ENCODE results near the gene GNG4.
"Not testable (repeated sequence)": the region's sequence is repeated elsewhere in the genome, so short reads cannot be mapped to it uniquely, and the experiment has no call there.

The GNG4 gene

GRCh38 chr1:235648407-235648907 is 1.1 kb downstream of the GNG4 start:
- H3K27me3 ChIP-seq (ENCODE audit: insufficient read depth, low read length, poor library complexity, severe bottlenecking) = no peaks in the 10 kb centered on the region
- no peak overlapping the region for H3K9ac ChIP-seq (ENCODE audit: low read depth, low read length, poor library complexity, severe bottlenecking)
- H3K4me3 ChIP-seq (ENCODE audit: low read length, poor library complexity, severe bottlenecking) = no peak overlapping the region
- H3K36me3 ChIP-seq (ENCODE audit: insufficient read depth, low read length) = no peaks in the 10 kb centered on the region
- no peak overlapping the region for H3K4me2 ChIP-seq (ENCODE audit: low read depth, low read length, poor library complexity, severe bottlenecking)
- no peak overlapping the region for H2AFZ ChIP-seq (ENCODE audit: low read length)
- no peaks in the 10 kb centered on the region for H3K9me2 ChIP-seq (replicated peaks; ENCODE audit: low read depth, low read length)
- no peaks in the 10 kb centered on the region for H3K9me3 ChIP-seq (ENCODE audit: insufficient read depth, low read depth, low read length)
- no peaks in the 10 kb centered on the region for H3K79me2 ChIP-seq (ENCODE audit: insufficient read depth, low read length)
- no peak for TF ChIP-seq EZH2phosphoT487 (IDR thresholded peaks at IDR 0.05; ENCODE audit: borderline replicate concordance)
- peaks cover 35% of the 10 kb centered on the region for H3K4me1 ChIP-seq (ENCODE audit: insufficient read depth, low read length, poor library complexity, severe bottlenecking)
- no peaks in the 10 kb centered on the region for H3F3A ChIP-seq (ENCODE audit: low read depth)
- no peaks in the 10 kb centered on the region for H4K20me1 ChIP-seq (ENCODE audit: insufficient read depth, low read length, poor library complexity, severe bottlenecking)

DNA sequence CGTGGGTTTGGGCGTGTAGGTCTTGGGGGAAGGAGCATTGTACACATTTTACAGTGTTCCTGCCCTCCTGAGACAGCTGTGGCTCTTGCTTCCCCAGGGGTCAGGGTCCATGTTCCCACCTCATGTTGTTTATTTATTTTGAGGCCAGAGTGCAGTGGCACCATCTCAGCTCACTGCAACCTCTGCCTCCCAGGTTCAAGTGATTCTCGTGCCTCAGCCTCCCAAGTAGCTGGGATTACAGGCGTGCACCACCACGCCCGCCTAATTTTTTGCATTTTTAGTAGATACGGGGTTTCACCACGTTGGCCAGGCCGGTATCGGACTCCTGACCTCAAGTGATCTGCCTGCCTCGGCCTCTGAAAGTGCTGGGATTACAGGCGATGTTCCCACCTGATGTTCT is 2.0 kb downstream of the GNG4 start:
- Histone ChIP-seq H3K4me2 (ENCODE audit: low read depth, low read length, poor library complexity, severe bottlenecking) (peak overlapping the region; percentile 2), H3K4me1 (ENCODE audit: insufficient read depth, low read length, poor library complexity, severe bottlenecking) (peaks cover 44% of the 10 kb centered on the region)
- not testable (repeated sequence) for H3K9me3 ChIP-seq (ENCODE audit: insufficient read depth, low read depth, low read length); H3K9me2 ChIP-seq (replicated peaks; ENCODE audit: low read depth, low read length); H3K79me2 ChIP-seq (ENCODE audit: insufficient read depth, low read length); H3F3A ChIP-seq (ENCODE audit: low read depth); H3K27me3 ChIP-seq (ENCODE audit: insufficient read depth, low read length, poor library complexity, severe bottlenecking); H2AFZ ChIP-seq (ENCODE audit: low read length); H3K4me3 ChIP-seq (ENCODE audit: low read length, poor library complexity, severe bottlenecking); H4K20me1 ChIP-seq (ENCODE audit: insufficient read depth, low read length, poor library complexity, severe bottlenecking); H3K36me3 ChIP-seq (ENCODE audit: insufficient read depth, low read length); H3K9ac ChIP-seq (ENCODE audit: low read depth, low read length, poor library complexity, severe bottlenecking)

DNA sequence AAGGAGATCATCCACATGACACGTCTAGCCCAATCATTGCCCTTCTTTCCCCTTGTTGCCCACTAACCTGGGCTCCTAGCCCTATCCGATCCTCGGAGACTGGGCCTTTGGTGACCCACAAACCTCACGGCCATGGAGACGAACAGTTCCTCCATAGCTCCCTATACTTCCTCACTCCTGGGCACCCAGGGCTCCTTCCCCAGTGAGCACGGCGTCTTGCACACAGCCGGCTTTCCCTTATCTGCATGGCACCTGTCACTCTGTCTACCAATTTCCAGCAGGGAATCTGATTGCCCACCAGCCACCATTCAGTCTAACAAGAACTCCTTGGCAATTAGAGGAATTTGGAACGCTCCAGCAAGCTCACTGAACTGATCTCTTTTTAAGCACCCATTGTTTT is 3.1 kb downstream of the GNG4 start:
- peak overlapping the region; percentile 1 for H3K4me2 ChIP-seq (ENCODE audit: low read depth, low read length, poor library complexity, severe bottlenecking)
- no peaks in the 10 kb centered on the region for H3K9me2 ChIP-seq (replicated peaks; ENCODE audit: low read depth, low read length)
- TF ChIP-seq CTCF (conservative IDR thresholded peaks at IDR 0.05; ENCODE audit: low read length) (no peak), EZH2phosphoT487 (IDR thresholded peaks at IDR 0.05; ENCODE audit: borderline replicate concordance) (no peak)
- H3K9ac ChIP-seq (ENCODE audit: low read depth, low read length, poor library complexity, severe bottlenecking) = no peak overlapping the region
- no peaks in the 10 kb centered on the region for H3K9me3 ChIP-seq (ENCODE audit: insufficient read depth, low read depth, low read length)
- H3K79me2 ChIP-seq (ENCODE audit: insufficient read depth, low read length) = no peaks in the 10 kb centered on the region
- peak overlapping the region; percentile 37 for H2AFZ ChIP-seq (ENCODE audit: low read length)
- no peak overlapping the region for H3K4me3 ChIP-seq (ENCODE audit: low read length, poor library complexity, severe bottlenecking)
- peaks cover 5% of the 10 kb centered on the region for H3F3A ChIP-seq (ENCODE audit: low read depth)
- no peaks in the 10 kb centered on the region for H4K20me1 ChIP-seq (ENCODE audit: insufficient read depth, low read length, poor library complexity, severe bottlenecking)
- peaks cover 50% of the 10 kb centered on the region for H3K4me1 ChIP-seq (ENCODE audit: insufficient read depth, low read length, poor library complexity, severe bottlenecking)
- no peaks in the 10 kb centered on the region for H3K36me3 ChIP-seq (ENCODE audit: insufficient read depth, low read length)
- H3K27me3 ChIP-seq (ENCODE audit: insufficient read depth, low read length, poor library complexity, severe bottlenecking) = no peaks in the 10 kb centered on the region

GRCh38 chr1:235644693-235645305 is 4.8 kb downstream of the GNG4 start:
- no peaks in the 10 kb centered on the region for H3K79me2 ChIP-seq (ENCODE audit: insufficient read depth, low read length)
- no peak overlapping the region for H3K4me2 ChIP-seq (ENCODE audit: low read depth, low read length, poor library complexity, severe bottlenecking)
- H3K36me3 ChIP-seq (ENCODE audit: insufficient read depth, low read length) = no peaks in the 10 kb centered on the region
- no peaks in the 10 kb centered on the region for H4K20me1 ChIP-seq (ENCODE audit: insufficient read depth, low read length, poor library complexity, severe bottlenecking)
- no peaks in the 10 kb centered on the region for H3K27me3 ChIP-seq (ENCODE audit: insufficient read depth, low read length, poor library complexity, severe bottlenecking)
- H3K9ac ChIP-seq (ENCODE audit: low read depth, low read length, poor library complexity, severe bottlenecking) = no peak overlapping the region
- TF ChIP-seq CTCF (conservative IDR thresholded peaks at IDR 0.05; ENCODE audit: low read length) (no peak), EZH2phosphoT487 (IDR thresholded peaks at IDR 0.05; ENCODE audit: borderline replicate concordance) (no peak)
- H3F3A ChIP-seq (ENCODE audit: low read depth) = peaks cover 6% of the 10 kb centered on the region
- H2AFZ ChIP-seq (ENCODE audit: low read length) = no peak overlapping the region
- no peaks in the 10 kb centered on the region for H3K9me3 ChIP-seq (ENCODE audit: insufficient read depth, low read depth, low read length)
- H3K9me2 ChIP-seq (replicated peaks; ENCODE audit: low read depth, low read length) = no peaks in the 10 kb centered on the region
- no peak overlapping the region for H3K4me3 ChIP-seq (ENCODE audit: low read length, poor library complexity, severe bottlenecking)
- H3K4me1 ChIP-seq (ENCODE audit: insufficient read depth, low read length, poor library complexity, severe bottlenecking) = peaks cover 65% of the 10 kb centered on the region

Data from Loucy (cell line).